ENCODE results near the gene COX7C.
"Not testable (repeated sequence)": the region's sequence is repeated elsewhere in the genome, so short reads cannot be mapped to it uniquely, and the experiment has no call there.

The COX7C gene

GRCh38 chr5:86646671-86647070 lies 28.9 kb downstream of the COX7C start:
- Histone ChIP-seq H3K9me2 (replicated peaks; ENCODE audit: low read depth, low read length) (no peaks in the 10 kb centered on the region), H3K9me3 (ENCODE audit: insufficient read depth, low read depth, low read length) (no peaks in the 10 kb centered on the region), H3K4me2 (ENCODE audit: low read depth, low read length, poor library complexity, severe bottlenecking) (no peak overlapping the region), H4K20me1 (ENCODE audit: insufficient read depth, low read length, poor library complexity, severe bottlenecking) (no peaks in the 10 kb centered on the region), H3K27me3 (ENCODE audit: insufficient read depth, low read length, poor library complexity, severe bottlenecking) (no peaks in the 10 kb centered on the region), H3K79me2 (ENCODE audit: insufficient read depth, low read length) (no peaks in the 10 kb centered on the region), H2AFZ (ENCODE audit: low read length) (no peak overlapping the region), H3K4me3 (ENCODE audit: low read length, poor library complexity, severe bottlenecking) (no peak overlapping the region), H3K36me3 (ENCODE audit: insufficient read depth, low read length) (no peaks in the 10 kb centered on the region), H3K4me1 (ENCODE audit: insufficient read depth, low read length, poor library complexity, severe bottlenecking) (no peaks in the 10 kb centered on the region), H3F3A (ENCODE audit: low read depth) (no peaks in the 10 kb centered on the region), H3K9ac (ENCODE audit: low read depth, low read length, poor library complexity, severe bottlenecking) (no peak overlapping the region)
- TF ChIP-seq CTCF (conservative IDR thresholded peaks at IDR 0.05; ENCODE audit: low read length), result no peak
- no peak for TF ChIP-seq EZH2phosphoT487 (IDR thresholded peaks at IDR 0.05; ENCODE audit: borderline replicate concordance)

GRCh38 chr5:86649832-86650505 lies 32.2 kb downstream of the COX7C start:
- Histone ChIP-seq H2AFZ (ENCODE audit: low read length) (no peak overlapping the region), H4K20me1 (ENCODE audit: insufficient read depth, low read length, poor library complexity, severe bottlenecking) (no peaks in the 10 kb centered on the region), H3K9me3 (ENCODE audit: insufficient read depth, low read depth, low read length) (no peaks in the 10 kb centered on the region), H3K4me2 (ENCODE audit: low read depth, low read length, poor library complexity, severe bottlenecking) (no peak overlapping the region), H3F3A (ENCODE audit: low read depth) (no peaks in the 10 kb centered on the region), H3K36me3 (ENCODE audit: insufficient read depth, low read length) (no peaks in the 10 kb centered on the region), H3K27me3 (ENCODE audit: insufficient read depth, low read length, poor library complexity, severe bottlenecking) (no peaks in the 10 kb centered on the region), H3K4me1 (ENCODE audit: insufficient read depth, low read length, poor library complexity, severe bottlenecking) (no peaks in the 10 kb centered on the region), H3K9ac (ENCODE audit: low read depth, low read length, poor library complexity, severe bottlenecking) (no peak overlapping the region), H3K79me2 (ENCODE audit: insufficient read depth, low read length) (no peaks in the 10 kb centered on the region), H3K4me3 (ENCODE audit: low read length, poor library complexity, severe bottlenecking) (no peak overlapping the region), H3K9me2 (replicated peaks; ENCODE audit: low read depth, low read length) (no peaks in the 10 kb centered on the region)
- TF ChIP-seq CTCF (conservative IDR thresholded peaks at IDR 0.05; ENCODE audit: low read length) (no peak), EZH2phosphoT487 (IDR thresholded peaks at IDR 0.05; ENCODE audit: borderline replicate concordance) (no peak)

- not testable (repeated sequence) for H3K9ac ChIP-seq (ENCODE audit: low read depth, low read length, poor library complexity, severe bottlenecking); H3K79me2 ChIP-seq (ENCODE audit: insufficient read depth, low read length); H3K9me2 ChIP-seq (replicated peaks; ENCODE audit: low read depth, low read length); H3K36me3 ChIP-seq (ENCODE audit: insufficient read depth, low read length); H3K27me3 ChIP-seq (ENCODE audit: insufficient read depth, low read length, poor library complexity, severe bottlenecking); H4K20me1 ChIP-seq (ENCODE audit: insufficient read depth, low read length, poor library complexity, severe bottlenecking); H3K4me3 ChIP-seq (ENCODE audit: low read length, poor library complexity, severe bottlenecking); H2AFZ ChIP-seq (ENCODE audit: low read length); H3F3A ChIP-seq (ENCODE audit: low read depth)
- Histone ChIP-seq H3K9me3 (ENCODE audit: insufficient read depth, low read depth, low read length) (peaks cover 14% of the 10 kb centered on the region; the same call in 1 of the 2 replicates), H3K4me2 (ENCODE audit: low read depth, low read length, poor library complexity, severe bottlenecking) (peak overlapping the region; percentile 6), H3K4me1 (ENCODE audit: insufficient read depth, low read length, poor library complexity, severe bottlenecking) (peaks cover 32% of the 10 kb centered on the region)
Measured at GRCh38 chr5:86660771-86661170, 43.0 kb downstream of the COX7C start.

- Histone ChIP-seq H3K9ac (ENCODE audit: low read depth, low read length, poor library complexity, severe bottlenecking) (peak overlapping the region; percentile 6), H3K4me3 (ENCODE audit: low read length, poor library complexity, severe bottlenecking) (no peak overlapping the region), H3K79me2 (ENCODE audit: insufficient read depth, low read length) (peaks cover 26% of the 10 kb centered on the region), H3F3A (ENCODE audit: low read depth) (no peaks in the 10 kb centered on the region), H3K4me1 (ENCODE audit: insufficient read depth, low read length, poor library complexity, severe bottlenecking) (peaks cover 59% of the 10 kb centered on the region), H3K9me3 (ENCODE audit: insufficient read depth, low read depth, low read length) (peaks cover 14% of the 10 kb centered on the region; the same call in 1 of the 2 replicates), H4K20me1 (ENCODE audit: insufficient read depth, low read length, poor library complexity, severe bottlenecking) (no peaks in the 10 kb centered on the region), H3K4me2 (ENCODE audit: low read depth, low read length, poor library complexity, severe bottlenecking) (peak overlapping the region; percentile 10), H3K36me3 (ENCODE audit: insufficient read depth, low read length) (no peaks in the 10 kb centered on the region), H3K9me2 (replicated peaks; ENCODE audit: low read depth, low read length) (no peaks in the 10 kb centered on the region), H3K27me3 (ENCODE audit: insufficient read depth, low read length, poor library complexity, severe bottlenecking) (no peaks in the 10 kb centered on the region), H2AFZ (ENCODE audit: low read length) (no peak overlapping the region)
- TF ChIP-seq EZH2phosphoT487 (IDR thresholded peaks at IDR 0.05; ENCODE audit: borderline replicate concordance) (no peak), CTCF (conservative IDR thresholded peaks at IDR 0.05; ENCODE audit: low read length) (no peak)
Measured at GRCh38 chr5:86664173-86664572, 46.4 kb downstream of the COX7C start.
